ENCODE measurements around the gene GALT.

The GALT gene

DNA sequence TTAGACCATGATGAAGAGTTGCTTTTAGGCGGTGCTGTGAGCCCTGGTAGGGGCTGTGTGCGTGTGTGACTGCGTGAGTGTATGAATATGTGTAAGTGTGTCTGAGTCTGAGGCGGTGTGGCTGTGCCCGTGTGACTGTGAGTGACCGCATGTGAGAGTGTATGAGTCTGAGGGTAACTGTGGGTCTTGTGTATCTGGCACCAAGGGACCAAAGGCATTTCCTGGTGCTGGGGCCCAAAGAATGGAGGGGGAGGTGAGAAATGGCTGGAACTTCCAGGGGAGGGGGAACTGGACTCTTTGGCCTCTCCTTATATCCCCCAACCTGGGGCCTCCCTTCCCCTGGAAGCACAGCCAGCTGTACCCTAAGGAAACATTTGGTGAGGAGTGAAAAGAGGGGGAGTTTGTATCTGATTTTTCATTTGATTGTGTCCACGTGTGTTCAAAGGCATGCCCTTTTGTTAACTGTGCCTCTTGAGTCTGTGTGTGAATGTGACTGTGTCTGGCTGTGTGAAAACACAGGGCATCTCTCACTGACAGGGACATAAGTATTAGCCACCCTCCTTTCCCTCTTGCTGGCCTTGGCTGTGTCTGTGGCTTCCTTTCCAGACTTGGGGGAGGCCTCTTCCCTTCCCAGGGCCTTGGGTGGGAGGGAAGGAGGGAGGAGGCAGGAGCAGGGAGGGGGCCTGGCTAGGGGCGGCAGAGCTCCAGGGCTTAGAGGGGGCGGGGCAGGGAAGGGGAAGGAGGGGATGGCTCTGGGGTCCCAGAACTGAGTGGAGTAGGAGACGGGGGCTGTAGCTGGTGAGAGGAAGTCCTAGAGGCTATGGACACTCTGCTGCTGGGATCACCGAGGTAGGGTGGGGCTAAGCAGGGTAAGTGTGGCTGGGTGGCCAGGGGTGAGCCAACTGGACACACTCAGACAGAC lies 6.9 kb downstream of the GALT start:
- Histone ChIP-seq H3K4me3 (ENCODE audit: insufficient read length, low read depth) (no peak overlapping the region), H3K36me3 (ENCODE audit: insufficient read depth, insufficient read length, low read length) (peaks cover 27% of the 10 kb centered on the region), H3K9ac (ENCODE audit: insufficient read length, low read depth) (peak overlapping the region; percentile 51), H3K4me1 (ENCODE audit: insufficient read depth, insufficient read length) (peaks cover 26% of the 10 kb centered on the region), H3K9me3 (ENCODE audit: insufficient read depth, low read length) (no peaks in the 10 kb centered on the region), H3K27me3 (ENCODE audit: insufficient read depth, insufficient read length) (no peaks in the 10 kb centered on the region)
- no peak for DNase-seq (ENCODE audit: low read depth, low spot score)
- no peak for TF ChIP-seq ZNF274 (IDR thresholded peaks at IDR 0.05; ENCODE audit: low read depth, low read length)
- TF ChIP-seq SUZ12 (IDR thresholded peaks at IDR 0.05; ENCODE audit: extremely low read depth, insufficient read depth, insufficient read length): no peak
- TF ChIP-seq YY1 (IDR thresholded peaks at IDR 0.05; ENCODE audit: insufficient read depth, insufficient read length): no peak

- no peaks in the 10 kb centered on the region for H3K9me3 ChIP-seq (ENCODE audit: insufficient read depth, low read length)
- H3K4me3 ChIP-seq (ENCODE audit: insufficient read length, low read depth): no peak overlapping the region
- no peaks in the 10 kb centered on the region for H3K27me3 ChIP-seq (ENCODE audit: insufficient read depth, insufficient read length)
- TF ChIP-seq ZNF274 (IDR thresholded peaks at IDR 0.05; ENCODE audit: low read depth, low read length) (no peak), YY1 (IDR thresholded peaks at IDR 0.05; ENCODE audit: insufficient read depth, insufficient read length) (no peak), SUZ12 (IDR thresholded peaks at IDR 0.05; ENCODE audit: extremely low read depth, insufficient read depth, insufficient read length) (no peak)
- peaks cover 17% of the 10 kb centered on the region for H3K36me3 ChIP-seq (ENCODE audit: insufficient read depth, insufficient read length, low read length)
- H3K4me1 ChIP-seq (ENCODE audit: insufficient read depth, insufficient read length): peaks cover 26% of the 10 kb centered on the region
- no peak overlapping the region for H3K9ac ChIP-seq (ENCODE audit: insufficient read length, low read depth)
- DNase-seq (ENCODE audit: low read depth, low spot score): no peak
Measured at GRCh38 chr9:34654323-34655051, 8.0 kb downstream of the GALT start.

- no peak for TF ChIP-seq YY1 (IDR thresholded peaks at IDR 0.05; ENCODE audit: insufficient read depth, insufficient read length)
- TF ChIP-seq SUZ12 (IDR thresholded peaks at IDR 0.05; ENCODE audit: extremely low read depth, insufficient read depth, insufficient read length): no peak
- TF ChIP-seq ZNF274 (IDR thresholded peaks at IDR 0.05; ENCODE audit: low read depth, low read length): no peak
- Histone ChIP-seq H3K4me3 (ENCODE audit: insufficient read length, low read depth) (no peak overlapping the region), H3K9ac (ENCODE audit: insufficient read length, low read depth) (no peak overlapping the region), H3K9me3 (ENCODE audit: insufficient read depth, low read length) (no peaks in the 10 kb centered on the region), H3K27me3 (ENCODE audit: insufficient read depth, insufficient read length) (no peaks in the 10 kb centered on the region), H3K36me3 (ENCODE audit: insufficient read depth, insufficient read length, low read length) (peaks cover 14% of the 10 kb centered on the region), H3K4me1 (ENCODE audit: insufficient read depth, insufficient read length) (peaks cover 26% of the 10 kb centered on the region)
- DNase-seq (ENCODE audit: low read depth, low spot score): no peak
Measured at GRCh38 chr9:34655394-34655793, 8.9 kb downstream of the GALT start.

DNA sequence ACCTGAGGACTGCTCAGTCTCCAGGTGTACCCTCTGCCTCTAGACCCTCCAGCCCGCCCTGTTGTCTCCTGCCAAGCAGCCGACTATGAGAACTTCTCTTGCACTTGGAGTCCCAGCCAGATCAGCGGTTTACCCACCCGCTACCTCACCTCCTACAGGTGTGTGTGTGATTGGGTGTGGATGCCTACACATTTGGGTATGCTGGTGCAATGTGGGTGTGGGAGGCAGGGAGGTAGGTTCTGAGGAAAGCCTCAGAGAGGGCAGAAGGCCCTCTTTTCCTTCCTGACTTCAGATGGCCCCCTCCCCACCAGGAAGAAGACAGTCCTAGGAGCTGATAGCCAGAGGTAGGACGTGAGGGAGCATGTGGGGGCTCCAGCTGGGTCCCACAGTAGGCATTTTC lies 10.5 kb downstream of the GALT start:
- H3K9ac ChIP-seq (ENCODE audit: insufficient read length, low read depth): no peak overlapping the region
- H3K27me3 ChIP-seq (ENCODE audit: insufficient read depth, insufficient read length): no peaks in the 10 kb centered on the region
- DNase-seq (ENCODE audit: low read depth, low spot score): no peak
- no peaks in the 10 kb centered on the region for H3K9me3 ChIP-seq (ENCODE audit: insufficient read depth, low read length)
- peaks cover 23% of the 10 kb centered on the region for H3K4me1 ChIP-seq (ENCODE audit: insufficient read depth, insufficient read length)
- peaks cover 6% of the 10 kb centered on the region for H3K36me3 ChIP-seq (ENCODE audit: insufficient read depth, insufficient read length, low read length)
- H3K4me3 ChIP-seq (ENCODE audit: insufficient read length, low read depth): no peak overlapping the region
- no peak for TF ChIP-seq SUZ12 (IDR thresholded peaks at IDR 0.05; ENCODE audit: extremely low read depth, insufficient read depth, insufficient read length)
- no peak for TF ChIP-seq YY1 (IDR thresholded peaks at IDR 0.05; ENCODE audit: insufficient read depth, insufficient read length)
- no peak for TF ChIP-seq ZNF274 (IDR thresholded peaks at IDR 0.05; ENCODE audit: low read depth, low read length)

DNA sequence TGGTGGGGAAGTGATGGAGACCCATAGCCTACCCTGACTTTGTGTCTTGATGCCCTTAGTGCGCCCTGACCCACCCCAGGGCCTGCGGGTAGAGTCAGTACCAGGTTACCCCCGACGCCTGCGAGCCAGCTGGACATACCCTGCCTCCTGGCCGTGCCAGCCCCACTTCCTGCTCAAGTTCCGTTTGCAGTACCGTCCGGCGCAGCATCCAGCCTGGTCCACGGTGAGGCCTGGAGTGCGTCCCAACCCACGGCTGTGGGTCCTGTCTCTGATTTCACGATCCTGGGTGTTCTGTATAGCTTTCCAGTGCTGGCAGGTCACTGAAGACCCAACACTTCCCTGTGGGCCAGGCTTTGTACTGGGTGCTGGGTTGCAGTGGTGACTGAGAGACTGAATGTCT lies 12.0 kb downstream of the GALT start:
- H3K4me3 ChIP-seq (ENCODE audit: insufficient read length, low read depth): no peak overlapping the region
- TF ChIP-seq YY1 (IDR thresholded peaks at IDR 0.05; ENCODE audit: insufficient read depth, insufficient read length): no peak
- no peak for TF ChIP-seq ZNF274 (IDR thresholded peaks at IDR 0.05; ENCODE audit: low read depth, low read length)
- no peak for TF ChIP-seq SUZ12 (IDR thresholded peaks at IDR 0.05; ENCODE audit: extremely low read depth, insufficient read depth, insufficient read length)
- H3K27me3 ChIP-seq (ENCODE audit: insufficient read depth, insufficient read length): no peaks in the 10 kb centered on the region
- H3K9me3 ChIP-seq (ENCODE audit: insufficient read depth, low read length): no peaks in the 10 kb centered on the region
- peaks cover 6% of the 10 kb centered on the region for H3K36me3 ChIP-seq (ENCODE audit: insufficient read depth, insufficient read length, low read length)
- no peak for DNase-seq (ENCODE audit: low read depth, low spot score)
- no peak overlapping the region for H3K9ac ChIP-seq (ENCODE audit: insufficient read length, low read depth)
- peaks cover 9% of the 10 kb centered on the region for H3K4me1 ChIP-seq (ENCODE audit: insufficient read depth, insufficient read length)

DNA sequence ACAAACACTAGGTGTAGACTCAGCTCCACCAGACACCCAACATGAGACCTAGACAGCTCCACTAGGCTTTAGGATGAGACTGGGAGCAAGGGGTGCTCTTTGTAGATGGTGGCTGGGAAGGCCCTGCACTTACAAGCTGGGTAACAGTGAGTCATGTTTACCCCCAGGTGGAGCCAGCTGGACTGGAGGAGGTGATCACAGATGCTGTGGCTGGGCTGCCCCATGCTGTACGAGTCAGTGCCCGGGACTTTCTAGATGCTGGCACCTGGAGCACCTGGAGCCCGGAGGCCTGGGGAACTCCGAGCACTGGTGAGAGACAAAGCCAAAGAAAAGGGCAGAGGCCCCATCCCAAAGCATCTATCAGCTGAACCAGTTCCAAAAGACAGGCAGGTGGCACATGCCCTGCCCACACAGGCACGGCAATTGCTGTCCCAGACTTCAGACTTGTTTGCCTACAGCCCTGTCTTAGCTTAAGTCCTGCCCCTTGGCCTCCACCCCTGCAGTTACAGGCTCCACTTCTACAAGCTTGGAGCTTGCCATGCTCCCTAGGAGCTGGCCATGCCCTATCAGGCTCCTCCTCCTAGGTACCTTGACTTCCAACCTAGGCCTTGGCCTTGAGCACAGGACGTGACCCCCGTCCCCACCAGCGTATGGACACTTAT lies 13.2 kb downstream of the GALT start:
- Histone ChIP-seq H3K9me3 (ENCODE audit: insufficient read depth, low read length) (no peaks in the 10 kb centered on the region), H3K4me3 (ENCODE audit: insufficient read length, low read depth) (no peak overlapping the region), H3K36me3 (ENCODE audit: insufficient read depth, insufficient read length, low read length) (peaks cover 6% of the 10 kb centered on the region), H3K9ac (ENCODE audit: insufficient read length, low read depth) (no peak overlapping the region), H3K27me3 (ENCODE audit: insufficient read depth, insufficient read length) (no peaks in the 10 kb centered on the region), H3K4me1 (ENCODE audit: insufficient read depth, insufficient read length) (peaks cover 8% of the 10 kb centered on the region)
- DNase-seq (ENCODE audit: low read depth, low spot score): no peak
- TF ChIP-seq ZNF274 (IDR thresholded peaks at IDR 0.05; ENCODE audit: low read depth, low read length) (no peak), YY1 (IDR thresholded peaks at IDR 0.05; ENCODE audit: insufficient read depth, insufficient read length) (no peak), SUZ12 (IDR thresholded peaks at IDR 0.05; ENCODE audit: extremely low read depth, insufficient read depth, insufficient read length) (no peak)

All from NT2/D1 (cell line).